HepG2 (cell line): ENCODE results near the gene ELANE. TPM values are rescaled to one million over a fixed set of nuclear protein-coding genes. Genes with fewer than 3 reads are reported as not detected.

Experiments
- CCDC6 ChIP-seq: sonication (generic); formaldehyde crosslinking; IDR thresholded peaks from 2 replicates; pipeline ENCODE4 v1.8.1; 2022; ENCODE audit warnings: mild to moderate bottlenecking, missing genetic modification reagents, moderate library complexity
- CREM ChIP-seq, 2 experiments: sonication (generic) in 1 of 2; formaldehyde crosslinking in 1 of 2; IDR thresholded peaks; 2 replicates each; pipeline versions ENCODE4 v1.4.0 to v1.6.1; 2016 to 2020; ENCODE audit warnings: antibody characterized with exemption in 1 of 2, mild to moderate bottlenecking in 1 of 2, missing genetic modification reagents in 1 of 2
- FOSL1 ChIP-seq: sonication (generic); formaldehyde crosslinking; IDR thresholded peaks from 2 replicates; pipeline ENCODE4 v1.9.0; 2021; ENCODE audit warnings: missing genetic modification reagents, borderline replicate concordance
- NBN ChIP-seq: fragments of 450-650 bp; conservative IDR thresholded peaks from 2 replicates; pipeline ENCODE4 v1.6.1; 2017
- RFX1 ChIP-seq: fragments of 450-650 bp; IDR thresholded peaks from 2 replicates; pipeline ENCODE4 v1.6.1; 2017
- SKI ChIP-seq: fragments of 450-650 bp; IDR thresholded peaks from one replicate; pipeline ENCODE4 v1.6.1; 2018; ENCODE audit warnings: mild to moderate bottlenecking; ENCODE audit not compliant: partially characterized antibody
- SNAPC2 ChIP-seq: sonication (generic); formaldehyde crosslinking; IDR thresholded peaks from 2 replicates; pipeline ENCODE4 v1.8.1; 2022; ENCODE audit warnings: mild to moderate bottlenecking, missing genetic modification reagents
- ZBTB38 ChIP-seq: sonication (generic); formaldehyde crosslinking; IDR thresholded peaks from 2 replicates; pipeline ENCODE4 v1.5.1; 2020; ENCODE audit warnings: mild to moderate bottlenecking, missing genetic modification reagents
- ZFP36L2 ChIP-seq: sonication (generic); formaldehyde crosslinking; IDR thresholded peaks from 2 replicates; pipeline ENCODE4 v1.4.0; 2020; ENCODE audit warnings: missing genetic modification reagents
- ZFX ChIP-seq: sonication (generic); formaldehyde crosslinking; IDR thresholded peaks from 2 replicates; pipeline ENCODE4 v1.4.0; 2020; ENCODE audit warnings: mild to moderate bottlenecking, low read depth, missing genetic modification reagents, moderate library complexity
- ZNF331 ChIP-seq: sonication (generic); formaldehyde crosslinking; IDR thresholded peaks from 2 replicates; pipeline ENCODE4 v1.4.0; 2020; ENCODE audit warnings: missing genetic modification reagents
- ZNF382 ChIP-seq: sonication (generic); formaldehyde crosslinking; IDR thresholded peaks from 2 replicates; pipeline ENCODE4 v1.5.0; 2020; ENCODE audit warnings: missing genetic modification reagents, mild to moderate bottlenecking, borderline replicate concordance
- ZNF430 ChIP-seq: sonication (generic); formaldehyde crosslinking; IDR thresholded peaks from 2 replicates; pipeline ENCODE4 v1.9.0; 2021; ENCODE audit warnings: mild to moderate bottlenecking, missing genetic modification reagents
- ZNF605 ChIP-seq: sonication (generic); formaldehyde crosslinking; IDR thresholded peaks from 2 replicates; pipeline ENCODE4 v1.8.0; 2022; ENCODE audit warnings: mild to moderate bottlenecking, missing genetic modification reagents
- ZNF607 ChIP-seq: sonication (generic); formaldehyde crosslinking; IDR thresholded peaks from 2 replicates; pipeline ENCODE4 v1.5.1; 2020; ENCODE audit warnings: missing genetic modification reagents, mild to moderate bottlenecking, borderline replicate concordance
- ZNF652 ChIP-seq: IDR thresholded peaks from 2 replicates; pipeline ENCODE4 v1.6.1; 2016; ENCODE audit warnings: low read depth, borderline replicate concordance
- ZNF724P ChIP-seq: sonication (generic); formaldehyde crosslinking; IDR thresholded peaks from 2 replicates; pipeline ENCODE4 v1.8.0; 2022; ENCODE audit warnings: missing genetic modification reagents, borderline replicate concordance
- ZNF761 ChIP-seq: sonication (generic); formaldehyde crosslinking; conservative IDR thresholded peaks from 2 replicates; pipeline ENCODE4 v1.4.0; 2020; ENCODE audit warnings: mild to moderate bottlenecking, missing genetic modification reagents
- ZSCAN22 ChIP-seq: sonication (generic); formaldehyde crosslinking; IDR thresholded peaks from 2 replicates; pipeline ENCODE4 v1.4.0; 2020; ENCODE audit warnings: mild to moderate bottlenecking, missing genetic modification reagents
- ZSCAN31 ChIP-seq: sonication (generic); formaldehyde crosslinking; IDR thresholded peaks from 2 replicates; pipeline ENCODE4 v1.5.0; 2020; ENCODE audit warnings: low read depth, mild to moderate bottlenecking, missing genetic modification reagents
- polyA plus RNA-seq, 8 experiments: library from polyadenylated mRNA; depleted of rRNA in 3 of 8; stranded (reverse) in 7 of 8; unstranded in 1 of 8; fragments of >200 nt; fragmentation: Illumina TruSeq in 4 of 8; extraction: Trizol in 4 of 8; gene quantifications; 2 replicates each; pipeline versions ENCODE4 v1.2.1 to v1.2.3, GENCODE V29; 2011 to 2016; ENCODE audit warnings: low read depth in 4 of 8, missing spikeins in 1 of 8, mixed read lengths in 1 of 8; ENCODE audit not compliant: insufficient read depth in 1 of 8
- total RNA-seq, 5 experiments: library from RNA; depleted of rRNA; stranded (reverse); fragments of >200 nt; fragmentation: Illumina TruSeq; extraction: Trizol; gene quantifications; 2 replicates each; pipeline ENCODE4 v1.2.3, GENCODE V29; 2016; ENCODE audit warnings: low read depth in 1 of 5
- TF ChIP-seq, protein P1 (sequence below): sonication (generic); formaldehyde crosslinking; IDR thresholded peaks from 2 replicates; pipeline ENCODE4 v1.4.0; 2020; ENCODE audit warnings: missing genetic modification reagents, borderline replicate concordance
- TF ChIP-seq, protein P2 (sequence below): fragments of 450-650 bp; IDR thresholded peaks from 2 replicates; pipeline ENCODE4 v1.6.1; 2017; ENCODE audit warnings: mild to moderate bottlenecking
- TF ChIP-seq, protein P3 (sequence below): IDR thresholded peaks from 2 replicates; pipeline ENCODE4 v1.6.1; 2016; ENCODE audit warnings: mild to moderate bottlenecking, missing biosample characterization, missing genetic modification reagents
- TF ChIP-seq, protein P4 (sequence below): sonication (generic); formaldehyde crosslinking; IDR thresholded peaks from 2 replicates; pipeline ENCODE4 v1.8.1; 2023; ENCODE audit warnings: mild to moderate bottlenecking, missing genetic modification reagents

The ELANE gene
- total and polyA plus RNA-seq, 2 of the 13 experiments (the other 11 are each of a cell fraction or from before 2014, with no cell fraction given): not detected

DNA sequence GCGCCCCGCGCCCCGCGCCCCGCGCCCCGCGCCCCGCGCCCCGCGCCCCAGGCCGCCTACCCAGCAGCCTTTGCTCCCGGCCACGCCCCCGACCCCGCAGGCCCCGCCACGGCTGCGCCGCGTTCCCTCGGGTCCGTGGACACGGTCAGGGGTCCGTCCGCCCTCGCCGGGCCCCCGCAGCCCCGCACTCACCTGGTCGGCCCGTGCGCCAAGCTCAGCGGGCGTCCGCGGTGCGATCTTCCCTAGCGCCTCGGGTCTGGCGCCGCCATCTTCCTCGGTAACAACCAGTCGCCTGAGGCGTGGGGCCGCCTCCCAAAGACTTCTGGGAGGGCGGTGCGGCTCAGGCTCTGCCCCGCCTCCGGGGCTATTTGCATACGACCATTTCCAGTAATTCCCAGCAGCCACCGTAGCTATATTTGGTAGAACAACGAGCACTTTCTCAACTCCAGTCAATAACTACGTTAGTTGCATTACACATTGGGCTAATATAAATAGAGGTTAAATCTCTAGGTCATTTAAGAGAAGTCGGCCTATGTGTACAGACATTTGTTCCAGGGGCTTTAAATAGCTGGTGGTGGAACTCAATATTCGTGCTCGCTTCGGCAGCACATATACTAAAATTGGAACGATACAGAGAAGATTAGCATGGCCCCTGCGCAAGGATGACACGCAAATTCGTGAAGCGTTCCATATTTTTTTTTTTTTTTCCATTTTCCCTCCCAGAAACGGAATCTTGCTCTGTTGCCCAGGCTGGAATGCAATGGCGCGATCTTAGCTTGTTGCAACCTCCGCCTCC, 41.0 kb downstream of the ELANE start, which contains the start of the genes MED16 and RNU6-9 (continued):
- TF ChIP-seq ZNF605 (CRISPR knock-in tag): peak; percentile 57; the same call in 1 of the 2 replicates
- TF ChIP-seq ZFP36L2 (CRISPR knock-in tag): no peak
- TF ChIP-seq SKI: no peak
- TF ChIP-seq, protein P1, sequence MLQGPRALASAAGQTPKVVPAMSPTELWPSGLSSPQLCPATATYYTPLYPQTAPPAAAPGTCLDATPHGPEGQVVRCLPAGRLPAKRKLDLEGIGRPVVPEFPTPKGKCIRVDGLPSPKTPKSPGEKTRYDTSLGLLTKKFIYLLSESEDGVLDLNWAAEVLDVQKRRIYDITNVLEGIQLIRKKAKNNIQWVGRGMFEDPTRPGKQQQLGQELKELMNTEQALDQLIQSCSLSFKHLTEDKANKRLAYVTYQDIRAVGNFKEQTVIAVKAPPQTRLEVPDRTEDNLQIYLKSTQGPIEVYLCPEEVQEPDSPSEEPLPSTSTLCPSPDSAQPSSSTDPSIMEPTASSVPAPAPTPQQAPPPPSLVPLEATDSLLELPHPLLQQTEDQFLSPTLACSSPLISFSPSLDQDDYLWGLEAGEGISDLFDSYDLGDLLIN: no peak
- TF ChIP-seq ZNF724P (CRISPR knock-in tag): no peak
- peak; percentile 66 for TF ChIP-seq CREM (IDR thresholded peaks at IDR 0.05)
- TF ChIP-seq CREM (CRISPR knock-in tag; IDR thresholded peaks at IDR 0.05): no peak
- TF ChIP-seq ZNF430: peak; percentile 63; the same call in 1 of the 2 replicates
- peak; percentile 66 for TF ChIP-seq ZNF607 (CRISPR knock-in tag)
- TF ChIP-seq FOSL1 (CRISPR knock-in tag): no peak
- TF ChIP-seq ZFX: peak; percentile 97
- no peak for TF ChIP-seq ZNF382 (CRISPR knock-in tag)
- TF ChIP-seq ZBTB38: peak; percentile 66; the same call in 1 of the 2 replicates
- TF ChIP-seq RFX1: no peak
- TF ChIP-seq ZNF331: no peak
- TF ChIP-seq, protein P2, sequence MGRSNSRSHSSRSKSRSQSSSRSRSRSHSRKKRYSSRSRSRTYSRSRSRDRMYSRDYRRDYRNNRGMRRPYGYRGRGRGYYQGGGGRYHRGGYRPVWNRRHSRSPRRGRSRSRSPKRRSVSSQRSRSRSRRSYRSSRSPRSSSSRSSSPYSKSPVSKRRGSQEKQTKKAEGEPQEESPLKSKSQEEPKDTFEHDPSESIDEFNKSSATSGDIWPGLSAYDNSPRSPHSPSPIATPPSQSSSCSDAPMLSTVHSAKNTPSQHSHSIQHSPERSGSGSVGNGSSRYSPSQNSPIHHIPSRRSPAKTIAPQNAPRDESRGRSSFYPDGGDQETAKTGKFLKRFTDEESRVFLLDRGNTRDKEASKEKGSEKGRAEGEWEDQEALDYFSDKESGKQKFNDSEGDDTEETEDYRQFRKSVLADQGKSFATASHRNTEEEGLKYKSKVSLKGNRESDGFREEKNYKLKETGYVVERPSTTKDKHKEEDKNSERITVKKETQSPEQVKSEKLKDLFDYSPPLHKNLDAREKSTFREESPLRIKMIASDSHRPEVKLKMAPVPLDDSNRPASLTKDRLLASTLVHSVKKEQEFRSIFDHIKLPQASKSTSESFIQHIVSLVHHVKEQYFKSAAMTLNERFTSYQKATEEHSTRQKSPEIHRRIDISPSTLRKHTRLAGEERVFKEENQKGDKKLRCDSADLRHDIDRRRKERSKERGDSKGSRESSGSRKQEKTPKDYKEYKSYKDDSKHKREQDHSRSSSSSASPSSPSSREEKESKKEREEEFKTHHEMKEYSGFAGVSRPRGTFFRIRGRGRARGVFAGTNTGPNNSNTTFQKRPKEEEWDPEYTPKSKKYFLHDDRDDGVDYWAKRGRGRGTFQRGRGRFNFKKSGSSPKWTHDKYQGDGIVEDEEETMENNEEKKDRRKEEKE: no peak
- TF ChIP-seq, protein P3, sequence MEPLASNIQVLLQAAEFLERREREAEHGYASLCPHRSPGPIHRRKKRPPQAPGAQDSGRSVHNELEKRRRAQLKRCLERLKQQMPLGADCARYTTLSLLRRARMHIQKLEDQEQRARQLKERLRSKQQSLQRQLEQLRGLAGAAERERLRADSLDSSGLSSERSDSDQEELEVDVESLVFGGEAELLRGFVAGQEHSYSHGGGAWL (CRISPR knock-in tag): peak; percentile 67; the same call in 1 of the 2 replicates
- TF ChIP-seq NBN: no peak
- no peak; the same call in 1 of the 2 replicates for TF ChIP-seq ZSCAN31 (CRISPR knock-in tag)
- TF ChIP-seq ZSCAN22: no peak
- TF ChIP-seq ZNF652 (CRISPR knock-in tag): no peak
- TF ChIP-seq, protein P4, sequence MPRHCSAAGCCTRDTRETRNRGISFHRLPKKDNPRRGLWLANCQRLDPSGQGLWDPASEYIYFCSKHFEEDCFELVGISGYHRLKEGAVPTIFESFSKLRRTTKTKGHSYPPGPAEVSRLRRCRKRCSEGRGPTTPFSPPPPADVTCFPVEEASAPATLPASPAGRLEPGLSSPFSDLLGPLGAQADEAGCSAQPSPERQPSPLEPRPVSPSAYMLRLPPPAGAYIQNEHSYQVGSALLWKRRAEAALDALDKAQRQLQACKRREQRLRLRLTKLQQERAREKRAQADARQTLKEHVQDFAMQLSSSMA: no peak
- TF ChIP-seq CCDC6 (CRISPR knock-in tag): 0 out of 2 replicates have a peak, but pooled peaks have one; percentile 14
- TF ChIP-seq SNAPC2: peak; percentile 100
- TF ChIP-seq ZNF761 (CRISPR knock-in tag): no peak
